GM12878 (cell line): ENCODE data around the gene UBR3. TPM values are rescaled to one million over a fixed set of nuclear protein-coding genes. Genes with fewer than 3 reads are reported as not detected.

ENCODE experiments used
- ATAC-seq: fragments of 200-7000 bp; cut with Tn5 transposase; 3 replicates; pipeline ENCODE4 v1.9.1; 2020; ENCODE audit warnings: mild to moderate bottlenecking, moderate library complexity
- BruUV-seq: library from RNA; stranded (reverse); fragments of 400-500 nt; replicated peaks from 2 replicates; lab custom pipeline; 2021; lab: Mats Ljungman, UMichigan
- CTCF ChIA-PET: fragments of 300-600 bp; sonication (Branson Sonifier 250); formaldehyde crosslinking; extraction: SDS; loops from one replicate; lab custom pipeline; 2021; ENCODE audit warnings: inconsistent platforms; lab: Yijun Ruan, JAX
- POLR2A ChIA-PET: fragments of 350-600 bp; formaldehyde crosslinking; extraction: SDS; loops from one replicate; lab custom pipeline; 2021; ENCODE audit warnings: inconsistent platforms; lab: Charles Lee
- RAD21 ChIA-PET: fragments of 300-600 bp; sonication (Branson Sonifier 250); formaldehyde crosslinking; loops from one replicate; lab custom pipeline; 2023; ENCODE audit warnings: antibody characterized with exemption; ENCODE audit not compliant: unreplicated experiment; lab: Charles Lee
- SMC1A ChIA-PET: fragments of 300-600 bp; sonication (Branson Sonifier 250); formaldehyde crosslinking; loops from one replicate; lab custom pipeline; 2023; ENCODE audit not compliant: unreplicated experiment, uncharacterized antibody; lab: Charles Lee
- DNase-seq: peaks from one replicate; pipeline ENCODE4 v3.0.0-alpha.2; 2011; ENCODE audit warnings: low read depth, low spot score
- FAIRE-seq: peaks from 3 replicates; lab custom pipeline; 2011; peaks lifted over from hg19 to GRCh38; lab: Jason Lieb, UNC
- H2AFZ ChIP-seq: 2 replicates; pipeline ENCODE4 v1.6.0; 2011; ENCODE audit warnings: low read depth, low read length, control low read depth; ENCODE audit not compliant: control insufficient read depth
- H3K27ac ChIP-seq: 2 replicates; pipeline ENCODE4 v1.5.1; 2011; ENCODE audit warnings: control low read depth; ENCODE audit not compliant: control insufficient read depth, insufficient read depth
- H3K27me3 ChIP-seq, 2 experiments: replicated peaks in 1 of 2; 2 replicates each; pipeline versions ENCODE4 v1.6.0 to v1.6.1; 2011; ENCODE audit warnings: low read length in 1 of 2; ENCODE audit not compliant: control insufficient read depth in 2 of 2, insufficient read depth in 2 of 2
- H3K36me3 ChIP-seq, 2 experiments: 2 replicates each; pipeline ENCODE4 v1.5.1; 2011; ENCODE audit warnings: low read length in 1 of 2; ENCODE audit not compliant: control insufficient read depth in 2 of 2, insufficient read depth in 2 of 2
- H3K4me1 ChIP-seq: 2 replicates; pipeline ENCODE4 v1.6.1; 2011; ENCODE audit warnings: mild to moderate bottlenecking, low read length, moderate library complexity, mixed read lengths; ENCODE audit not compliant: control insufficient read depth, insufficient read depth
- H3K4me2 ChIP-seq: 2 replicates; pipeline ENCODE4 v1.6.0; 2011; ENCODE audit warnings: control low read depth; ENCODE audit not compliant: control insufficient read depth, insufficient read depth
- H3K4me3 ChIP-seq: fragments of 200-600 bp; sonication (generic); 2 replicates; pipeline ENCODE4 v1.5.1; 2016
- H3K79me2 ChIP-seq: 2 replicates; pipeline ENCODE4 v1.6.0; 2011; ENCODE audit warnings: low read length; ENCODE audit not compliant: control insufficient read depth, insufficient read depth
- H3K9ac ChIP-seq: 2 replicates; pipeline ENCODE4 v1.8.0; 2011; ENCODE audit warnings: low read length, control low read depth, mixed read lengths; ENCODE audit not compliant: control insufficient read depth, insufficient read depth
- H3K9me3 ChIP-seq: replicated peaks from 3 replicates; pipeline ENCODE4 v1.5.1; 2011; ENCODE audit warnings: mild to moderate bottlenecking, low read length; ENCODE audit not compliant: control insufficient read depth, insufficient read depth
- H4K20me1 ChIP-seq: 2 replicates; pipeline ENCODE4 v1.6.0; 2011; ENCODE audit not compliant: control insufficient read depth, insufficient read depth
- CHD2 ChIP-seq: IDR thresholded peaks from 2 replicates; pipeline ENCODE4 v1.6.1; 2011; ENCODE audit warnings: low read depth, low read length, improper control_type of control experiment, borderline replicate concordance
- FOXK2 ChIP-seq: fragments of 450-650 bp; IDR thresholded peaks from 2 replicates; pipeline ENCODE4 v1.6.1; 2017; ENCODE audit warnings: mild to moderate bottlenecking, moderate library complexity
- PAX5 ChIP-seq: IDR thresholded peaks from 2 replicates; pipeline ENCODE4 v1.6.1; 2011; ENCODE audit warnings: low read depth, low read length, borderline replicate concordance
- RFX5 ChIP-seq: IDR thresholded peaks from 2 replicates; pipeline ENCODE4 v1.6.1; 2011; ENCODE audit warnings: low read depth, low read length, improper control_type of control experiment
- SP1 ChIP-seq: IDR thresholded peaks from one replicate; pipeline ENCODE4 v1.6.1; 2011; ENCODE audit warnings: low read depth, low read length
- ZBTB40 ChIP-seq: fragments of 450-650 bp; IDR thresholded peaks from 2 replicates; pipeline ENCODE4 v1.6.1; 2016; ENCODE audit warnings: mild to moderate bottlenecking, moderate library complexity, borderline replicate concordance
- WGBS: methylation state at CpG from one replicate; pipeline ENCODE4 v1.1.6; 2016; ENCODE audit warnings: low lambda C conversion rate; ENCODE audit not compliant: insufficient replicate concordance, insufficient coverage; ENCODE audit errors: missing lambda C conversion rate; 5-methylcytosine and 5-hydroxymethylcytosine counted together
- in situ Hi-C: fragments of 300-500 bp; cut with MboI; formaldehyde crosslinking; loops from 9 replicates; pipeline ENCODE4 v1.14.3; 2018; ENCODE audit warnings: mixed read lengths
- intact Hi-C: fragments of 100-400 bp; cut with micrococcal nuclease; formaldehyde crosslinking; loops from one replicate; pipeline ENCODE4 v1.14.2; 2022; ENCODE audit not compliant: unreplicated experiment
- polyA plus RNA-seq, 11 experiments: library from polyadenylated mRNA; depleted of rRNA in 4 of 11; unstranded in 6 of 11; stranded (reverse) in 5 of 11; fragments of >200 nt; fragmentation: Nextera tagmentation in 4 of 11; fragmentation: Illumina TruSeq in 1 of 11; extraction: Ambion mirVana in 4 of 11; extraction: Trizol in 1 of 11; gene quantifications; 1 replicate in 1 of 11; 2 replicates in 10 of 11; pipeline versions ENCODE4 v1.2.1 to v1.2.3, GENCODE V29; 2011 to 2016; ENCODE audit warnings: inconsistent platforms in 2 of 11, missing spikeins in 2 of 11, low read depth in 1 of 11
- total RNA-seq, 4 experiments: library from RNA; depleted of rRNA in 3 of 4; stranded (reverse); fragments of >200 nt in 3 of 4; fragmentation: Illumina TruSeq in 1 of 4; extraction: Trizol in 1 of 4; gene quantifications; 2 replicates each; pipeline versions ENCODE4 v1.2.1 to v1.2.3, GENCODE V29; 2013 to 2021

UBR3 gene
- total and polyA plus RNA-seq, 10 of the 15 experiments (the other 5 are each of a cell fraction or from before 2014, with no cell fraction given): 3.8 to 22.9 (median 11.2) TPM

- TF ChIP-seq CHD2: no peak
These were observed 65.7 kb downstream of the UBR3 start (continued) for GRCh38 chr2:169892951-169893350.

GRCh38 chr2:169895294-169895985 lies 68.2 kb downstream of the UBR3 start:
- ATAC-seq: no peak
- Histone ChIP-seq H3K4me2 (no peak overlapping the region), H3K27ac (no peak overlapping the region), H4K20me1 (no peaks in the 10 kb centered on the region), H3K36me3 (peaks cover 0 to 4% of the 10 kb centered on the region in 2 experiments; a peak in 3 of 4 replicates), H3K4me1 (no peaks in the 10 kb centered on the region), H2AFZ (no peak overlapping the region), H3K79me2 (no peaks in the 10 kb centered on the region), H3K9me3 (no peaks in the 10 kb centered on the region), H3K4me3 (no peak overlapping the region), H3K27me3 (no peaks in the 10 kb centered on the region), H3K9ac (no peak overlapping the region)
- no peak for DNase-seq
- ChIA-PET CTCF (interaction anchor here (0.9 to 2.2 kb wide), 5 partner anchors 11 to 71 kb away, joined by 3 to 7 read pairs (median 4); no protein-coding TSS in a partner anchor), POLR2A (interaction anchor here (0.7 kb wide), 1 partner anchor 11 kb away, joined by 3 read pairs; no protein-coding TSS in a partner anchor), SMC1A (interaction anchor here (0.6 kb wide), 1 partner anchor 352 kb away, joined by 3 read pairs; no protein-coding TSS in a partner anchor), RAD21 (interaction anchor here (1.5 kb wide), 1 partner anchor 67 kb away, joined by 4 read pairs; no protein-coding TSS in a partner anchor)
- no TSS peak for BruUV-seq
- FAIRE-seq: no peak
- 88% methylated on average over 3 of the region's 3 CpGs for WGBS
- intact Hi-C loops: no loop called here
- TF ChIP-seq PAX5 (no peak), FOXK2 (no peak), RFX5 (no peak), ZBTB40 (no peak), SP1 (no peak)
- in situ Hi-C loops: no loop called here
